Progenitor cell of endocrine pancreas (in vitro differentiated cells): Measurements from ENCODE around the gene TMEM106A. TPM values are rescaled to one million over a fixed set of nuclear protein-coding genes. Genes with fewer than 3 reads are reported as not detected.
"Not testable (repeated sequence)": the region's sequence is repeated elsewhere in the genome, so short reads cannot be mapped to it uniquely, and the experiment has no call there.

Experiments
- DNase-seq: peaks from one replicate; pipeline ENCODE4 v3.0.0; 2021; ENCODE audit warnings: low spot score; ENCODE audit not compliant: unreplicated experiment
- H3K27ac Mint-ChIP-seq: 2 replicates; pipeline ENCODE4 v1.8.0; 2021; ENCODE audit warnings: mild to moderate bottlenecking, moderate library complexity, mixed read lengths
- H3K27me3 Mint-ChIP-seq: 2 replicates; pipeline ENCODE4 v1.8.0; 2021; ENCODE audit warnings: mixed read lengths
- H3K36me3 Mint-ChIP-seq: 2 replicates; pipeline ENCODE4 v1.8.0; 2022; ENCODE audit warnings: mixed read lengths; ENCODE audit not compliant: insufficient read depth
- H3K4me1 Mint-ChIP-seq: 2 replicates; pipeline ENCODE4 v1.8.0; 2021; ENCODE audit warnings: low read depth, mixed read lengths
- H3K4me3 Mint-ChIP-seq: 2 replicates; pipeline ENCODE4 v1.8.0; 2021; ENCODE audit warnings: low read depth, mild to moderate bottlenecking, moderate library complexity, mixed read lengths
- H3K9me3 Mint-ChIP-seq: 2 replicates; pipeline ENCODE4 v1.8.0; 2021; ENCODE audit warnings: low read depth, mixed read lengths
- total RNA-seq: library from RNA; stranded (reverse); gene quantifications from 2 replicates; pipeline ENCODE4 v1.2.1, GENCODE V29; 2021
- TF ChIP-seq, protein P1 (sequence below): fragments of 200-600 bp; sonication (generic); IDR thresholded peaks from one replicate; pipeline ENCODE4 v1.5.0; 2021; ENCODE audit warnings: antibody characterized with exemption, mild to moderate bottlenecking; ENCODE audit not compliant: unreplicated experiment

The TMEM106A gene
- total RNA-seq, 1 donor from 2014 or later = 5.1 TPM

DNA sequence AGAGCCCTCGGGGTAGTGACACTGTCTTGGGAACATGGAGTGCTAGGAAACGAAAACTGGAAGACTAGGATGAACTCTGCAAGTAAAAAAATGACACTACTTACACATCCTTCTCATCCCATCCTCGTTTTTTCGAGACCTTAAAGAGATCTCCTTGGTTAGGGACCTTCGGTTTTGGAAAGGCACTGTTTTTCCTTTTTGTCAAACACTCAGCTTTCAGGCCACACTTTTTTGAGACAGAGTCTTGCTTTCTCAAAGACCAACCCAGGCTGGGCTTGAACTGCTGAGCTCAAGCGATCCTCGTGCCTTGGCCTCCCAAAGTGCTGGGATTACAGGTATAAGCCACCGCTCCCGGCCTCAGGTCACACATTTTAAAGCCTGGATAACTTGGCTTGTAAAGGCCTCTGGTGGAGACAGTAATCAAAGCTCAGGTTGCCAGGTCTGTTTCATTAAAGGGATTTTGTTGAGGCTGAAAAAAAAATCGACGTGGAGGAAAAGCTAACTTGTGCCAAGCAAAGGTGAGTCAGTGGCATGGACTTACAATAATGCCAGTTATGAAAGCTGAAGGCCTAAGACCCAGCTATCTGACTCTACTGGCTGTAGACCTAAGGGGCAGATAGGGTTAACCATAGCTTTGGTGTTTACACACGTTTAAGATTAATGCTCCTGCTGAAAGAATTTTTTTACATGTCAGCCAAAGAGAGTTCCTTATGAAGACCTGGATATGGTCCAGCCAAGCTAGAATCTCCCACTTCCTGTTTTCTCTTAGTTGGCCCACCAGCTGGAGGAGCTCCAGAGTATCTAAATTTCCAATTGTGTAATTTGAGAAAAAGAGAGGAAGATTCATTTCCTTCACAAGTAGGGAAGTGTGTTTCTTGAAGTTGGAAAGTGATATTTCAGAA is 39.8 kb upstream of the TMEM106A start:
- TF ChIP-seq, protein P1, sequence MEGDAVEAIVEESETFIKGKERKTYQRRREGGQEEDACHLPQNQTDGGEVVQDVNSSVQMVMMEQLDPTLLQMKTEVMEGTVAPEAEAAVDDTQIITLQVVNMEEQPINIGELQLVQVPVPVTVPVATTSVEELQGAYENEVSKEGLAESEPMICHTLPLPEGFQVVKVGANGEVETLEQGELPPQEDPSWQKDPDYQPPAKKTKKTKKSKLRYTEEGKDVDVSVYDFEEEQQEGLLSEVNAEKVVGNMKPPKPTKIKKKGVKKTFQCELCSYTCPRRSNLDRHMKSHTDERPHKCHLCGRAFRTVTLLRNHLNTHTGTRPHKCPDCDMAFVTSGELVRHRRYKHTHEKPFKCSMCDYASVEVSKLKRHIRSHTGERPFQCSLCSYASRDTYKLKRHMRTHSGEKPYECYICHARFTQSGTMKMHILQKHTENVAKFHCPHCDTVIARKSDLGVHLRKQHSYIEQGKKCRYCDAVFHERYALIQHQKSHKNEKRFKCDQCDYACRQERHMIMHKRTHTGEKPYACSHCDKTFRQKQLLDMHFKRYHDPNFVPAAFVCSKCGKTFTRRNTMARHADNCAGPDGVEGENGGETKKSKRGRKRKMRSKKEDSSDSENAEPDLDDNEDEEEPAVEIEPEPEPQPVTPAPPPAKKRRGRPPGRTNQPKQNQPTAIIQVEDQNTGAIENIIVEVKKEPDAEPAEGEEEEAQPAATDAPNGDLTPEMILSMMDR = peak; percentile 25
- Mint-ChIP-seq H3K27me3 (no peaks in the 10 kb centered on the region), H3K36me3 (peaks cover 9% of the 10 kb centered on the region), H3K27ac (no peak overlapping the region), H3K9me3 (no peaks in the 10 kb centered on the region), H3K4me3 (no peak overlapping the region), H3K4me1 (peaks cover 33% of the 10 kb centered on the region)
- no peak for DNase-seq

DNA sequence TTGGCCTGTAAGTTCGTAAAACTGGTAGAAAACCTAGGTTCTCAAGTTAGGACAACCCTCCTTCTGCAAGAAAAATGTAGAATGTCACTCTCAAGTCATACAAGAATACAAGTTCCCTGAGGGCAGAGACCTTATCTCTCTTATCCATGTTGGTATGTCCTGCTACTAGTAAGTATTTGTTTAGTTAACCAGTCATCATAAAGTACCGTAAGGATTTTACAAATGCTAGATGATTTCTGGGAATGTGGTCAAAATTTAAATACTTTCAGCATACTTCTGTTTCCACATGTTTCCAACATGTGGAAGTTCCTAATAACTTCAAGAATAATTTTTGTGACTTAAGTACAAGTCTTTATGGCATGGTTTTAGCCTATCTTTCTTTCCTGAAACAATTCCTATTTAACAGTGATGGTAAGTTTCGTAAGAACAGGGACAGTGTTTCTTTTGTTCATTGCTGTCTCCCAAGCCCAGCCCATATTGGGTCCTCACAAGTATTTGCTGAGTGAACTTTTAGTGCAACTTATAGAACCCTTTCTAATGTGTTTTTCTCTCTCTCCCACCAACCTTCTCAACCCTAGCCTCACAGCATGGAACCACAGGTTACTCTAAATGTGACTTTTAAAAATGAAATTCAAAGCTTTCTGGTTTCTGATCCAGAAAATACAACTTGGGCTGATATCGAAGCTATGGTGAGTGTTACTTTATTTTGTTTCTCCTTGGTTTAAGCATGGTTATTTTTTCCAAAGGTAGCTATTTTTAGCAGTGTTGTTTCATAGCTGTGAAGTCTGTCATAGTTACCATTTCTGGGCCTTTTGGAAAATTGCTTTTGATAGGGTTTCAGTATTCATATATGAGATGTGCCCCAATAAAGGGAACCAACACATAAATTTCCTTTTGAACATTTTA is 36.2 kb upstream of the TMEM106A start:
- TF ChIP-seq, protein P1 = no peak
- Mint-ChIP-seq H3K27ac (peak overlapping the region; percentile 85), H3K4me1 (peaks cover 26% of the 10 kb centered on the region), H3K9me3 (no peaks in the 10 kb centered on the region), H3K4me3 (no peak overlapping the region), H3K36me3 (peaks cover 9% of the 10 kb centered on the region), H3K27me3 (no peaks in the 10 kb centered on the region)
- no peak for DNase-seq

DNA sequence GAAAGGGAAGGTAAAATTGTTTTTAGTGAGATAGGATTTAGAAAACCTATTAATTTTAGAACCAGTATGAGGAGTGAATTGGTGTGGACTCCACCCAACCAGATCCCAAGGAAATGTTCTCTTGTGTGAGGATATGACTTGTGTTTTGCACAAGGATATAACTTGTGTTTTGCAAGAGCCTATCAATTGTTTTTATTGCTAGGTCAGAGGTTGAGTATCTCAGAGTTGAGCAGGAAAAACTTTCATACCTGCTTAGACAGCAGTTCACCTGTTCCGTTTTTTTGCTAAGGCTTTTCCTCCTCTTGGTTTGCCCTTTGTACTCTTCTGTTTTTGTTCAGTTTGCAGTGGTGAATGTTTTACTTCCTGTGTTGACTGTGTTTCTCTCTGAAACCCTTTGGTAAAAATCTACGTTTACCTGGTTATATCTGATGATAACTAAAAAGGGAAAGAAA is 35.5 kb upstream of the TMEM106A start:
- DNase-seq = no peak
- peak overlapping the region; percentile 89 for H3K27ac Mint-ChIP-seq

DNA sequence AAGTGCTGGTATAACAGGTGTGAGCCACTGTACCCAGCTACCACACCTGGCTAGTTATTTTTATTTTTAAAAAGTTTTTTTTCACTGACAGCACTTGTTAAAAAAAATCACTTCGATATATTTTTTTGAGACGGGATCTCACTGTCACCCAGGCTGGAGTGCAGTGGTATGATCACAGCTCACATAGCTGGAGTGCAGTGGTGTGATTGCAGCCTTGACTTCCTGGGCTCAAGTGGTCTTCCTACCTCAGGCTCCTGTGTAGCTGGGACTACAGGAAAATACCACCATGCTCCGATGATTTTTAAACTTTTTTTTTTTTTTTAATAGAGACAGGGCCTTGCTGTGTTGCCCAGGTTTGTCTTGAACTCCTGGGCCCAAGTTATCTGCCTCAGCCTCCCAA is 27.8 kb upstream of the TMEM106A start:
- Mint-ChIP-seq H3K27ac (no peak overlapping the region), H3K9me3 (no peaks in the 10 kb centered on the region), H3K27me3 (no peaks in the 10 kb centered on the region), H3K4me3 (no peak overlapping the region), H3K4me1 (no peaks in the 10 kb centered on the region), H3K36me3 (peaks cover 17% of the 10 kb centered on the region)
- DNase-seq = no peak
- TF ChIP-seq, protein P1 = no peak

More for the DNA sequence above, 35.5 kb upstream of the TMEM106A start:
- Mint-ChIP-seq H3K4me1 (peaks cover 26% of the 10 kb centered on the region), H3K36me3 (peaks cover 11% of the 10 kb centered on the region), H3K9me3 (no peaks in the 10 kb centered on the region), H3K4me3 (peak overlapping the region; percentile 17), H3K27me3 (no peaks in the 10 kb centered on the region)
- TF ChIP-seq, protein P1 = no peak

DNA sequence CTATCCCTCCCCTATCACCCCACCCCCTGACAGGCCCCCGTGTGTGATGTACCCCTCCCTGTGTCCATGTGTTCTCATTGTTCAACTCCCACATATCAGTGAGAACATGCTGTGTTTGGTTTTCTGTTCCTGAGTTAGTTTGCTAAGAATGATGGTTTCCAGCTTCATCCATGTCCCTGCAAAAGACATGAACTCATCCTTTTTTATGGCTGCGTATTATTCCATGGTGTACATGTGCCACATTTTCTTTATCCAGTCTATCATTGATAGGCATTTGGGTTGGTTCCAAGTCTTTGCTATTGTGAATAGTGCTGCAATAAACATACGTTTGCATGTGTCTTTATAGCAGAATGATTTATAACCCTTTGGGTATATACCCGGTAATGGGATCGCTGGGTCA is 25.0 kb upstream of the TMEM106A start:
- H3K27me3 Mint-ChIP-seq, H3K9me3 Mint-ChIP-seq, H3K4me1 Mint-ChIP-seq, DNase-seq, H3K4me3 Mint-ChIP-seq, H3K27ac Mint-ChIP-seq: not testable (repeated sequence)
- peaks cover 25% of the 10 kb centered on the region for H3K36me3 Mint-ChIP-seq
